HG03342 (cell line): Measurements from ENCODE around the gene CACNA1I.

Experiments used
- ATAC-seq: cut with Tn5 transposase; IDR thresholded peaks from one replicate; pipeline ENCODE4 v1.9.1; 2021; ENCODE audit warnings: mild to moderate bottlenecking, moderate library complexity; ENCODE audit not compliant: unreplicated experiment

CACNA1I gene

DNA sequence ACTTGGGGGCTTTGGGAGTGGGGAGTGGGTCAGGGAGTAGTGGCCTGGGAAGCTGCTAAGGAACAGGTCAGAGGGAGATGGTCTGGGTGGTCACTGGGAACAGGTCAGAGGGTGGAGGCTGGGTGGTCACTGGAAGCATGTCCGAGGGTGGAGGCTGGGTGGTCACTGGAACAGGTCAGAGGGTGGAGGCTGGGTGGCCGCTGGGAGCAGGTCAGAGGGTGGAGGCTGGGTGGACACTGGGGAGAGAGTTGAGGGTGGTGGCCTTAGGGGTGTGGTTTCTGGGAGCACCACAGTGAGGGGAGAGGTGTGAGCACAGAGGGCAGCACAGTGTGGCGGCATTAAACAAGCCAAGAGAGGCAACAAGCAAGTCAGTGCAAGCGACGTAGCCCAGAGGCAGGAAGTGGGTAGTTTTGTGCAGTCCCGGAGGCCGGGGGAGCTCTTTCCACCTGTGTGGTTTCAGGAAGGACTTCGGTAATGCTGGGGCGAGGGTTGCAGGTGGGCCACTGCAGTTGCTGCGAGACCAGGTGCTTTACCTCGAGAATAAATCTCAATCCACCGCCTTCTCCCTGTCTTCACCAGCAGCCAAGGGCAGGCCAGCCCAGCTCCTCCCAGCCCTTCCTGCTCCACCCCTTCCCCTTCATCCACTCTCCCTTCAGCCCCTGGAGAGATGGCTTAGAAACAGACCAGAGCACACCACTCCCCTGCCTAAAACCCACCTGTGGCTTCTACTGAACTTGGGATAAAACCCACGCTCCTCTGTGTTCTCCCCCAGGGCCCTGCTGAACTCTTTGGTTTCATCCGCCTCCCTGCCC is 3.2 kb upstream of the CACNA1I start:
- ATAC-seq, result no peak

DNA sequence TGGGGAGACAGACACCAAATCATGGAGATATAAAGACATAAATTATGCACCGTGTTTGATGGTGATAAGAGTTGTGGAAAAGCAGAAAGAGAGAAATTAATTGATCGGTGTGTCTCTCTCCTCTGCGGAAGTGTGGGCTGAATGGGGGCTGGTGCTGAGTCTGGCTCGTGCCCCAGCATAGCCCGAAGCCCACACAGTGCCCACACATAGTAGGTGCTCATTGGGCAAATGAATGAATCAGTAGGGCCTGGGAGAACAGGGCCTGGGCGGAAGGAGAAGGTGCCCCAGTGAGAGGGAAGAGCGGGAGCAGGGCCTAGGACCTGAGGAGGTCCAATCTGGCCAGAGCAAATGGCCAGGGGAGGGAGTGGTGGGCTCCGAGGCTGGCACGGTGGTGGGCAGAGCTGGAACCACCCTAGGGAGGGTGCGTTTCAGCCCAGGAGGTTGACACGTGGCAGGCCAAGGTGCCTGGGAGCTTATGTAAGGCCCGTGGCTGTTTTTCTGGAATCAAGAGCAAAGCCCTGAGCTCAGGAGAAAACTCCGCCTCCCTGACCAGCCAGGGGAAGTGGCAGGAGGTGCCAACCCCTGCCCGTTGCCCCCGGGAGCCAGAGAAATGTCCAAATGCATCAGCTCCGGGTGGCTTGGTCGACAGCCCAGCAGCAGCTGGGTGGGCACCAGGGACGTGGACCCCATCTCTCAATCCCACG is 2.1 kb upstream of the CACNA1I start:
- no peak for ATAC-seq

DNA sequence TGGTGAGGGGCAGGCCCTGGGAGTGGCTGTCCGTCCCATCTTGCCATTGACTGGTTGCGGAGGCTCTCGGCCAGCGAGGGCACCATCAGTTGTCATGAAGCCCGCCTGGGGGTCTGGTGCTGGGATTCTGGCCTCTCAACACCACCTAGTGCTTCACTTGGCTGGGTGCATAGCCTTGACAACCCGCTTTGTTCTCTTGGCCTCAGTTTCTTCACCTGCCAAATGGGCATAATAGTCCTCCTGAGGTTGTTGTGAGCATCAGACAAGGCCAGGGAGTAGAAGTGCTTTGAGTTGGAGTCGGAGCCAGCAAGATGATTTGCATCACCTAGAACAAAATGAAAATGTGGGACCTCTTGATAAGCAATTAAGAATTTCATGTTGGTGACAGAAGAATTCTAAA is 1.5 kb upstream of the CACNA1I start:
- ATAC-seq, result no peak

DNA sequence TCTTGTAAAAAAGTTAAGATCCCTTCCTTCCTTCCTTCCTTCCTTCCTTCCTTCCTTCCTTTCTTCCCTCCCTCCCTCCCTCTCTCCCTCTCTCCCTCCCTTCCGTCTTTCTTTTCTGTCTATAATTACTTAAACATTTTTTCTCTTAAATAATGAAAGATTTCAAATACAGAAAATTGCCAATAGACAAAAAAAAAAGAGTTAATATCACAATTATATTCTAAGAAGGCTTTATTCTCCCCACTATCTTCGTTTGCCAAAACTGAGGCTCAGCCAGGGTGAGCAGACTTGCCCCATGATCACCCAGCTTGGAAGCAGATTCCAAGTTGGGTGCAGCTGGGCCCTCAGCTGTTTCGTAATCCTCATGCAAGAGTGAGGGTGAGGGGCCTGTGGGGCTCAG is 327 bp upstream of the CACNA1I start:
- no peak for ATAC-seq

DNA sequence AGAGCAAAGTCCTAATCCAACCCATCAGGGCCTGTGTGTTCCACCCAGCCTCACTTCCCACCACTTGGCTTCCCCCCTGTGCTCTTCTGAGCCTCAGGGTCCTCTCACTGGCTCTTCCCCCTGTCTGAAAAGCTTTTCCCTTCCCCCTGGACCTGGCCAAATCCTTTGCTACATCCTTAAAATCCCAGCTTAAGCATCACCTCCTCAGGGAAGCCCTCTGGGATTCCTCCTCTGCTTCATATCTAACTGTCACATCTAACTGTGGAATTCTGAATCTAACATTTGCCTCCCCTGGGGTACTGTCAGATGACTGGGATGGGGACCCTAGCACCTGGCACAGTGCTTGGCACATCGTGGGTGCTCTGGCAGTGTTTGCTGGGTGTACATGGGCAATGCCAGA is 985 bp downstream of the CACNA1I start:
- ATAC-seq, result no peak

DNA sequence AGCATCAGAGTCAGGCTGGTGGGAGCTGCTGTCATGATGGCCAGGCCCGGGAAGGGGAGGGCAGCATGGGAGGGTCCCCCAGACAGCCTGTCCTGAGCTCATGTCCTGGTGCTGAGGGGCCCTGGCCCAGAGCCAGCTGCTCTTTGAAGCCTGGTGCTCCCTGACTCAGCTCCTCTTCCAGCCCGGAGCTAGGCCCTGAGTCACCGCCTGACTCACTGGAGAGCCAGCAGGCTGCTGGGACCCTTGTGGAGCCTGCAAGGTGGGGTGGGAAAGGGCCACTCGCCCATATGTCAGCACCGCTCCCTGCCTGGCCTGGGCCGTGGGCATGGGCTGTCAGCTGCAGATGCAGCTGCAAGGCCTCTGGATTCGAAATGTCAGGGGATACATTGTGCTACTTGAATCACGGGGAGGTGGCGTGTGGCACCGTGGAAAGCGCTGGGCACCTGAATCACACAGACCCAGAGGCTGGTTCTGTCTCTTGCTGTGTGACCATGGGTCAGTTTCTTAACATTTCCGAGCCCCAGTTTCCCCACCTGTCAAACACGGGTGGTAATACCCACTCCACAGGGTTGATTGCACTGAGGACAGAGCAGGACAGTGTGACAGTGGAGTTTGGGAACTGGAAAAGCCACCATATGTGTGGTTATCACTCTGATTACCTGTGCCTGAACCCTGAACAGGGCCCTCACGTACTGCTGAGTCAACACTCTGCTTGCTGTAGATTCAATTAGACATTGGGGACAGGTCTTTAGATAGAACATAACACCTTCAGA is 4.4 kb downstream of the CACNA1I start:
- ATAC-seq, result no peak

DNA sequence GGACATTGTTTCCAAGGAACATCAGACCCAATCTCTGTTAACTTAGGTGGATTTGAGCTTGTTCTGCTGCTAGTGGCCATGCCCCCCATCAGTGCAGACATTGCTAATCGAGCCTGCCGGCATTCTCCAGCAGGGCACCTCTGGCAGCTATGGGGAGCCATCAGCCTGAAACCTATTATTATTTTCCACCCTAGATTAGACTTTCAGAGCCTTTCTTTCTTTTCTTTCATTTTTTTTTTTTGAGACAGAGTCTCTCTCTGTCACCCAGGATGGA is 4.9 kb downstream of the CACNA1I start:
- no peak for ATAC-seq

DNA sequence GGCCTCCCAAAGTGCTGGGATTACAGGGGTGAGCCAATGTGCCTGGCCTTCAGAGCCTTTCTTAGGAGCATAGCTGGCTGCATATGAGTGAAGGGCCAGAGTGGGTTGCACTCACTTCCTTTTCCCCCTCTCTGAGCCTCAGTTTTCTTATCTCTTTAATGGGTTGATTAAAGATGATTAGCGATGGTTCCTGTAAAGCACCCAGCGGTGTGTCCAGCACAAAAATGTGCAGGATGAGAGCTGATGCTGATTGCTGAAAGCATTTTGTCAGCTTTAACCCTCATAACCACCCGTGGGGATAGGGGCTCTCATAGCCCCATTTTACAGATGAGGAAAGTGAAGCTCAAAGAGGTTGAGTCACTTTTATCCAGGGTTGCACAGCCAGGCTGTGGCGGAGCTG is 5.5 kb downstream of the CACNA1I start:
- no peak for ATAC-seq

DNA sequence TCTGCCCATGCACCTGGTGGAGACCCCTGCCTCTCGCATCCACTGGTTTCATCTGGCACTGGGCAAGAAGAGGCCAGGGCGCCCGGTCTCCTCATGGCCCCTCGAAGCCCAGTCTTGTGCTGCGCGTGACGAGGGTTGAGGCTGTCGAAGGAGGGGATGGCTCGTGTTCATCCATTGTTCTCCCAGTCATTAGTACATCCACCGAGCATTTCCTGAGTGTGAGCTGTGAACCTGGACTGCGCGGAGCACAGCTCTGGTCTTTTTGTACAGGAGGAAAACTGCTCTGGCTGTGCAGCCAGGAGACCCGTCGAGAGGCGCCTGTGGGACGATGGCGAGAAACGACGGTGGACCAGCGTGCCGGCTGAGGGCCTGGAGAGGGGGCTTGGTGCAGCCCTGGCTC is 6.8 kb downstream of the CACNA1I start:
- no peak for ATAC-seq

DNA sequence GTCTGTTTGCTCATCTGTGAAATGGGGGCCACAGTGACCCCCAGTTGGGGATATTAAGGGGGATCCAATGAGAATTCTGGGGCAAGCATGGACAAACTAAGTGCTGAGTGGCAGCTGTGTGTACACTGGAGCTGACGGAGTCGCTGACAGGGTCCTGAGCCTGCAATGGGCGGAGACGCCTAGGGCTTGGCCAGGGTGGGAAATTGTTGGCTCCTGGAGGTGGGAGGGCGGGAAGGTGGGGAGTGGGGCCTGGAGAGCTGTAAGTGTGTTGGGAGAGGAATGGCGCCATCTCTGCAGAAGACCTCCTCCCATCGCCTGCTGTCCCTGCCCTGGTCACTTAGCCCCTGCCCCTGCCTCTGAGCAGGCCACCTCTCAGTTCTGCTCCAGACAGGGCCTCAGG is 7.3 kb downstream of the CACNA1I start:
- no peak for ATAC-seq

DNA sequence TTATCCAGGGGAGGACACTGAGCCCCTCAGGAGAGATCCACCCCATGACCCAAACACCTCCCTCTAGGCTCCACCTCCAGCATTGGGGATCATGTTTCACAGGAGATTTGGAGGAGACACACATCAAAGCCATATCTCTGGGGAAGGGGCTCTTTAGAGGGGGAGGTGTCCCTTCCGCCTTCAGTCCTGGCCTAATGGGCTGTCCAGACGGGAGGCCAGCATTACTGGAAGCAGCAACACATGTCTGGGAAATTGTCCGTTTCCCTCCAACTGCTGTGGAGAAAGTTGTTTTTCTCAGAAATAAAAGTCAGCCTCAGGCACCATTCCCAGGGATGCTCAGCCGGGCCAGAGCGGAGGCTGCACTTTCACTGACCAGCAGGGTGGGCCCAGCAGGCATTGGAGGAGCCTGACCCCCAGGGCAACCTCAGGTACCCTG is 9.5 kb downstream of the CACNA1I start:
- ATAC-seq, result no peak

DNA sequence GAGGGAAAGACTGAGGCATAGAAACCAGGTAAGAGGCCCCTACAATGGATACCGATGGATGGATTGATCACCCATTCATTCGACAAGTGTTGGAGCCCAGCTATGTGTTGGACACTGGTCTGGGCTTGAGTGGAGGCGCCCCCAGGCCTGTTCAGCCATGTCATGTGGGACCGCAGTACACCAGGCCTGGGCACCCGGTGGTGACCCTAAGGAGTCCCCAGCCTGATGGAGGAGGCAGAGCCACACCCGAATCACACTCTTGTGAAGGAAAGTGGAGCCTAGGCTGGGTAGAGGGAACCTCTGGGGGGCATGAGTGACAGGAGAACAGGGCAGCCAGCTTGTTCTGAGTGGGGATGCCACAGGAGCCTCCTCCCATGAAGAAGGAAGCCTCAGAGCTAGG is 10.2 kb downstream of the CACNA1I start:
- no peak for ATAC-seq

DNA sequence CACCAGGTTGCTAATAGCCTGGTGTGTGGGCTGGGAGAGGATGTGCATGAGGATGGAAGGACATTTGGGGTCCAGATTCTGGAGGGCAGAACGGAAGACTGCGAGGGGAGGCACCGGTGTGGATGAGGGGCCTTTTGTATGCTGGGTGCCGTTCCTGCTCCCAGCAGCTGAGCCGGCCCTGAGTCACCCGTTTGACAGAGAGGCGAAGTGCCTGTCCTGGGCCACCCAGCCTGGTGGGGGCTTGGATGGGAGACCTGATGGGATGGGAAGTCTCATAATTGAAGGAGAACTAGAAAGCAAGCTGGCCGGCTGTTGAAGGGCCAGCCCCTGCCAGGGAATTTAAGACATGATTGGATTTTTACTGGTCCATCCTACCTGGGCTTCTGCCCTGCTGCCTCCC is 10.8 kb downstream of the CACNA1I start:
- no peak for ATAC-seq

DNA sequence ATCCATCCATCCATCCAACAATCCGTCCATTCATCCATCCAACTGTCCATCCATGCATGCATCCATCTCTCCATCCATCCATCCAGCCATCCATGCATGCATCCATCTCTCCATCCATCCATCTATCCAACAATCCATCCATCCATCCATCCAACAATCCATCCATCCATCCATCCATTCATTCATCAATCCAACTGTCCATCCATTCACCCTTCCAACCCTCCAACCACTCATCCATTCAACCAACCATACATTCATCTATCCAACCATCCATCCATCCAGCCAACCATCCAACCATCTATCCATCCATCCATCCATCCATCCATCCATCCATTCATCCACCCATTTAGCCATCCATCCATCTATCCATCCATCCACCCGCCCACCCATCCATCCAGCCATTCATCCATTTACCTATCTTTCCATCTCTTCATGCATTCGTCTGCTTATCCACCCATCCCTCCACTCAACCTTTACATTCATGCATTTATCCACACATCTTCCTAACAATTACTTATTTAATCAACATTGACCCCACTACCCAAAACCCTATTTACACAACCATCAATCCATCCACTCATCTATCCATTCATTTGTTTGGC is 12.6 kb downstream of the CACNA1I start:
- ATAC-seq, result no peak

DNA sequence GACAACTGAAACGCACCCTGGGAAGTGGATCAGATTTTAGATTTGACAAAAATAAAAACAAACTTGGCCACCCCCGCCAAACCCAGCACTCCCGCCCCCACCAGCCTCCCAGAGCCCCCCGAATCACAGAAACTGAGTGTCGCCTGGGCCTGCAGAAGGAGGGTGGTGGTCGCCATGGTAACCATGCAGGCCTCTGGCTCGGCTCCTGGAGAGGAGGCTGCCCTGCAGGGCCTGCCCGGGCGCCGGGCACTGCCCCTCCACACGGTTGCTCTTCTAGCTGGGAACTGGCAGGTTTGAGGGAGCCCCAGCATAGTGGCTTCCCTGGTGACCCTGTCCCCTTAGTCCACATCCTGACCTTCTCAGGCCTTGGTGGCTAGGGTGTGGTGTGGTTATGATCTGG is 19.3 kb downstream of the CACNA1I start:
- no peak for ATAC-seq

DNA sequence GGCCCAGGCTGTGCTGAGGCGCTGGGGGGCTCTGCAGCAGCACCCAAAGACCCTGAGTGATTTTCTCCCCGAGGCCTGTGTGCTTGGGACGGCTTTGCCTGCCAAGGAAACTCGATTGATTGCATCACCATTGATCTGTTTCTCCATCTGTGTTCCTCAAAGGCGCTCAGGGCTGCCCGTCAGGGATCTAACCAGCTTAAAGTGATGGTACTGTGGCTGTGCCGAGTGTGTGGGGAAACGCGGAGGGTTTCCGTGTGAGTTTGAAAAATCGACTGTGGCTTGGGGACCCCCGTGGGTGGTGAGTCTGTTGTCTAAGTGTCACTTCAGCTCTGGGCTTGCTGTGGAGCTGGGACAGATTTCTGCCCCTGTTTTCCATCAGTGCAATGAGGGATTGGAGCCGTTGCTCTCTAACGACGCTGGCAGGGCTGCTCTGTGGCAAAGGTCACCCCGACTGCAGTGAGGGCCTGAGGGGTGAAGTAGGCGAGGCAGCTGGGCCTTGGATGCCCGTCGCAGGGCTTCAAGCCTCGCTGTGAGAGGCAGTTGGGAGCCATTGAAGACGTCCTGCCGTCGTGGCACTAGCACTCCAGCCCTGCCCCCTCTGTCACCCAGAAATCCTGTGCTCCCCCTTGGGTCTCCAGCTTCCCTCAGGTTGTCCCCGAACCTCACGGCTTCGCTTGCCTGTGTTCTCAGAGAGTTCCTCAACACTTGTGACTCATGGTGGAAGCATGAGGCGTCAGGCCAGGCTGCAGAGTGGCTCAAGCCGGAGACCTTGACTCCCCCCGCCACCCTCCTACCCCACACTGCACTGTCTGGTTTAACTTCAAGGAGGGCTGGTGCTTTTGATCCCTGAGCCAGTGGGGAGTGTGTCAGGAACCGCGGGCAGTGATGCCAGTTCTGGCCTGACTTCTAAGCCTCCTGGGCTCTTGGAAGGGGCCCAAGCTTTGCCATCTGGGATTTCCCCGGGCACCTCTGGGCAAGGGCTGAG is 21.8 kb downstream of the CACNA1I start:
- no peak for ATAC-seq

DNA sequence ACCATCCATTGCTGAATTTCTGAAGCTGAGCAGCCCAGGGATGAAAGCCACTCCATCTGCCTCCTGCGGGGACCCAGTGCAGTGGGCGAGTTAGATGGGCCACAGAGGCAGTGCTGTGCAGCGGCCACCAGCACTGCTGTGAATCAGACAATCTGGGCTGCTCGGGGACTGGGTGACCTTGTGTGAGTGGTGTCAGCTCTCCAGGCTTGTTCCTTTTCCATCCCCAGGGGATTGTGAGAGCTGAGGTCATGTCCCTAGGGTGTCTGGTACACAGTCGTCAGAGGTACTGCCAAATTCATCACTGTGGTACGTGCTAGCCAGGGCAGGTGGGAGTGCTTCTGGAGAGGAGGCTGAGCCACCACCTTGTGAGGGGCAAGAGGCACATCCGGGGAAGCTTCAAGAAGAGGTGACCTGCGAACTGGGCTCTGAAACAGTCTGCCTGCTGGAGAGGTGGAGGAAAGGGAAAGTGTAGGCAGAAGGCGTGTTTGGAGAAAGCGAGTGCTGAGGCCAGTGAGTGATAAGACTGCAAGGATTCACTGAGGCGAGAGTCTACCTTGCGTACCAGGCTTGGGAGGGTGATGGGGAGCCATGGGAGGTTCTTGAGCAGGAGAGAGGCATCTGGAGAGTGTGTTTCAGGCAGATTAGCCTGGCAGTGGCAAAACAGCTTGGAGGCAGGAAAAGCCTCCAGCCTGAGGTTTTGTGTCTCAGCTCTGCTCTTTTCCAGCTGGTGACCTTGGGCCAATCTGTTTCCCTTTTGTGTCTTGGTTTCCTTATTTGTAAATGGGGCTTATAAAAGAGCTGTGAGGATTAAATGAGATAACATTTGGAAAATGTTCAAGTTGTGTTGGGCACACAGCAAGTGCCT is 22.7 kb downstream of the CACNA1I start:
- ATAC-seq, result no peak

DNA sequence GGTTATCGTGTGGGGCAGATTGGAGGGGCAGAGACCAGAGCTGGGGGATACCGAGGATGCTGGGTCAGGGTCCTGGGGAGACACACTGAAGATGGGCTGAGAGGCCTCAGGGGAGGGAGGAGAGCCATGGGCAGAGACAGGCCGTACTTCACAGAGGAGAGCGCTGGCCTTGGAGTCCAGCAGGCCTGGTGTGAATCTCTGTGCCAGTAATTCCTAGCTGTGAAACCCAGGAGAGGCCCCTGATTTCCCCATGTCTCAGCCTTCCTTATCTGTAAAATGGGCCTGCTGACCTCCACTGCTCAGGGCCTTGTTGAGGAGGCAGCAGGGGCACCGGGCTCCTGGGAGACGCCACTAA is 23.4 kb downstream of the CACNA1I start:
- ATAC-seq, result no peak

DNA sequence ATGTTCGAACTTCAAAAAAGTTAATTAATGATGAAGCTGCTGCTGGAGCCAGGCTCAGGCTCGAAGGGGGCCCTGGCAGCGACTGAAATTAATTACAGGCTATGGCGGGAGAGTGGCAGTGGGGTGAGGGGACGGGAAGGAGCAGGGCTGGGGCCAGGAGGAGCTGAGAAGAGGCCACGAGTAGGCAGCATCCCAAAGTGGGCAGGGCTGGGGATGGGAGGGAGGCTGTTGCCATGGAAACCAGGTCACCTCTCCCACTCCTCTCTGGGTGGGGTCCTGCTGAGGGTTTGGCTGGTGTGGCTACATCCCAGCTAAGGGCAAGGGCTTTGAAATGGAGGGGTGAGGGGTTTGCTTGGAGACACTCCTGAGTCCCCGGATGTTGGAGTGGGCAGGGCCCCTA is 23.9 kb downstream of the CACNA1I start:
- ATAC-seq, result no peak
